K562 (cell line): ENCODE data around the gene MEF2D. TPM values are rescaled to one million over a fixed set of nuclear protein-coding genes. Genes with fewer than 3 reads are reported as not detected.

Experiments used
- ATAC-seq: fragments of 200-7000 bp; cut with Tn5 transposase; 3 replicates; pipeline ENCODE4 v1.9.1; 2020; ENCODE audit warnings: moderate library complexity
- BruUV-seq: library from RNA; stranded (reverse); fragments of 400-500 nt; replicated peaks from 2 replicates; lab custom pipeline; 2021; lab: Mats Ljungman, UMichigan
- CTCF ChIA-PET: fragments of 300-600 bp; formaldehyde crosslinking; extraction: SDS; loops from one replicate; lab custom pipeline; 2021; ENCODE audit warnings: low intra/inter-chr PET ratio; lab: Yijun Ruan, JAX
- POLR2A ChIA-PET: fragments of 300-600, 350-650 bp; sonication (Branson Sonifier 250); formaldehyde crosslinking; extraction: SDS; loops from one replicate; lab custom pipeline; 2021; ENCODE audit warnings: antibody characterized with exemption, inconsistent platforms; lab: Yijun Ruan, JAX
- DNase-seq, 4 experiments: peaks; one replicate each; pipeline versions ENCODE4 v3.0.0 to v3.0.0-alpha.2; 2011 to 2018; ENCODE audit warnings: low spot score in 3 of 4, mixed read lengths in 3 of 4; ENCODE audit errors: extremely low read depth in 1 of 4
- FAIRE-seq: peaks from 2 replicates; lab custom pipeline; 2011; peaks lifted over from hg19 to GRCh38; lab: Jason Lieb, UNC
- H2AFZ ChIP-seq: 2 replicates; pipeline ENCODE4 v1.6.0; 2011; ENCODE audit warnings: low read depth, low read length, control low read depth, inconsistent platforms
- H3K27ac ChIP-seq: fragments of 200-600 bp; 3 replicates; pipeline ENCODE4 v1.8.0; 2011; ENCODE audit warnings: low read depth, mild to moderate bottlenecking, control low read depth, inconsistent platforms, low read length, moderate library complexity, mixed read lengths; ENCODE audit errors: extremely low read depth
- H3K27me3 ChIP-seq, 2 experiments: fragments of 300-600 bp in 1 of 2; 2 replicates in 1 of 2; 3 replicates in 1 of 2; pipeline versions ENCODE4 v1.6.0 to v1.8.0; 2011; ENCODE audit warnings: inconsistent platforms in 2 of 2, low read length in 2 of 2, mild to moderate bottlenecking in 1 of 2, mixed read lengths in 1 of 2, moderate library complexity in 1 of 2; ENCODE audit not compliant: control insufficient read depth in 2 of 2, insufficient read depth in 2 of 2
- H3K36me3 ChIP-seq: fragments of 300-600 bp; 3 replicates; pipeline ENCODE4 v1.8.0; 2011; ENCODE audit warnings: mild to moderate bottlenecking, low read length, inconsistent platforms; ENCODE audit not compliant: control insufficient read depth, insufficient read depth
- H3K4me1 ChIP-seq, 2 experiments: fragments of 200-600 bp in 1 of 2; replicated peaks in 1 of 2; 2 replicates in 1 of 2; 3 replicates in 1 of 2; pipeline versions ENCODE4 v1.5.1 to v1.8.0; 2011; ENCODE audit warnings: inconsistent platforms in 2 of 2, low read length in 2 of 2, mild to moderate bottlenecking in 1 of 2, mixed read lengths in 1 of 2, moderate library complexity in 1 of 2; ENCODE audit not compliant: control insufficient read depth in 2 of 2, insufficient read depth in 2 of 2
- H3K4me2 ChIP-seq: 2 replicates; pipeline ENCODE4 v1.6.1; 2011; ENCODE audit warnings: low read length, control low read depth, inconsistent platforms, mixed read lengths; ENCODE audit not compliant: insufficient read depth
- H3K4me3 ChIP-seq: fragments of 200-600 bp; sonication (generic), shearing (Covaris generic); 2 replicates; pipeline ENCODE4 v1.5.1; 2016; ENCODE audit warnings: control low read depth, inconsistent platforms
- H3K79me2 ChIP-seq: fragments of 200-600 bp; 3 replicates; pipeline ENCODE4 v1.8.0; 2011; ENCODE audit warnings: low read length, inconsistent platforms; ENCODE audit not compliant: control insufficient read depth, insufficient read depth
- H3K9ac ChIP-seq, 2 experiments: 2 replicates each; pipeline versions ENCODE4 v1.6.0 to v1.6.1; 2011; ENCODE audit warnings: low read depth in 2 of 2, low read length in 2 of 2, control low read depth in 1 of 2, inconsistent platforms in 1 of 2, mild to moderate bottlenecking in 1 of 2, mixed read lengths in 1 of 2; ENCODE audit not compliant: insufficient read depth in 1 of 2
- H3K9me1 ChIP-seq: one replicate; pipeline ENCODE4 v1.6.0; 2011; ENCODE audit warnings: inconsistent platforms, mild to moderate bottlenecking, low read length, moderate library complexity; ENCODE audit not compliant: control insufficient read depth, insufficient read depth
- H3K9me3 ChIP-seq: replicated peaks from 2 replicates; pipeline ENCODE4 v1.5.1; 2011; ENCODE audit warnings: low read depth, low read length, inconsistent platforms; ENCODE audit not compliant: control insufficient read depth, insufficient read depth
- H4K20me1 ChIP-seq: replicated peaks from 2 replicates; pipeline ENCODE4 v1.6.1; 2011; ENCODE audit warnings: low read length, inconsistent platforms, mixed read lengths; ENCODE audit not compliant: control insufficient read depth, insufficient read depth
- RBM14 ChIP-seq: fragments of 200-400 bp; formaldehyde crosslinking; IDR thresholded peaks from 2 replicates; pipeline ENCODE4 v1.6.1; 2018; ENCODE audit warnings: low read depth, mild to moderate bottlenecking, low read length, moderate library complexity, borderline replicate concordance; ENCODE audit not compliant: insufficient read depth
- SNRNP70 ChIP-seq: fragments of 200-400 bp; formaldehyde crosslinking; optimal IDR thresholded peaks from 2 replicates; pipeline ENCODE3; 2017; ENCODE audit warnings: low read depth, low read length
- SRF ChIP-seq, 2 experiments: fragments of 250-450, 450-650 bp in 1 of 2; sonication (Bioruptor Pico) in 1 of 2; sonication (generic) in 1 of 2; formaldehyde crosslinking; IDR thresholded peaks; 2 replicates each; pipeline versions ENCODE4 v1.5.0 to v1.5.1; 2020 to 2022; ENCODE audit warnings: mild to moderate bottlenecking in 1 of 2, missing genetic modification reagents in 1 of 2
- ZFP36 ChIP-seq: fragments of 150-350 bp; IDR thresholded peaks from 2 replicates; pipeline ENCODE4 v1.6.1; 2018; ENCODE audit warnings: low read length, low read depth; ENCODE audit not compliant: partially characterized antibody
- WGBS: fragments of 100-300 bp; shearing (Covaris generic); methylation state at CpG from one replicate; pipeline ENCODE4 v1.1.6; 2016; ENCODE audit warnings: low coverage, mixed read lengths; ENCODE audit not compliant: insufficient coverage; ENCODE audit errors: missing lambda C conversion rate; 5-methylcytosine and 5-hydroxymethylcytosine counted together
- in situ Hi-C: fragments of 300-500 bp; cut with MboI; formaldehyde crosslinking; loops from 4 replicates; pipeline ENCODE4 v1.15.0; 2018; ENCODE audit warnings: inconsistent platforms, mixed read lengths
- intact Hi-C: fragments of 100-400 bp; cut with micrococcal nuclease; formaldehyde crosslinking; loops from 2 replicates; pipeline ENCODE4 v1.14.2; 2022
- polyA plus RNA-seq, 8 experiments: library from polyadenylated mRNA; depleted of rRNA in 4 of 8; stranded (reverse) in 5 of 8; unstranded in 3 of 8; fragments of >200 nt; fragmentation: Nextera tagmentation in 2 of 8; fragmentation: Illumina TruSeq in 1 of 8; extraction: Ambion mirVana in 2 of 8; extraction: Trizol in 1 of 8; gene quantifications; 2 replicates each; pipeline versions ENCODE4 v1.2.1 to v1.2.3, GENCODE V29; 2011 to 2014; ENCODE audit warnings: inconsistent platforms in 1 of 8, missing spikeins in 1 of 8
- total RNA-seq, 7 experiments: library from RNA; depleted of rRNA in 6 of 7; stranded (reverse); fragments of >200 nt in 6 of 7; fragmentation: Illumina TruSeq in 2 of 7; extraction: Trizol in 2 of 7; gene quantifications; 2 replicates each; pipeline versions ENCODE4 v1.2.1 to v1.2.3, GENCODE V29; 2011 to 2021; ENCODE audit warnings: low replicate concordance in 1 of 7
- TF ChIP-seq, protein P1 (sequence below): sonication (generic); formaldehyde crosslinking; IDR thresholded peaks from 2 replicates; pipeline ENCODE4 v1.8.0; 2022; ENCODE audit warnings: mild to moderate bottlenecking, missing genetic modification reagents, borderline replicate concordance

Gene MEF2D
- total and polyA plus RNA-seq, 9 of the 15 experiments (the other 6 are each of a cell fraction or from before 2014, with no cell fraction given) = 0.10 to 19.5 (median 2.6) TPM

DNA sequence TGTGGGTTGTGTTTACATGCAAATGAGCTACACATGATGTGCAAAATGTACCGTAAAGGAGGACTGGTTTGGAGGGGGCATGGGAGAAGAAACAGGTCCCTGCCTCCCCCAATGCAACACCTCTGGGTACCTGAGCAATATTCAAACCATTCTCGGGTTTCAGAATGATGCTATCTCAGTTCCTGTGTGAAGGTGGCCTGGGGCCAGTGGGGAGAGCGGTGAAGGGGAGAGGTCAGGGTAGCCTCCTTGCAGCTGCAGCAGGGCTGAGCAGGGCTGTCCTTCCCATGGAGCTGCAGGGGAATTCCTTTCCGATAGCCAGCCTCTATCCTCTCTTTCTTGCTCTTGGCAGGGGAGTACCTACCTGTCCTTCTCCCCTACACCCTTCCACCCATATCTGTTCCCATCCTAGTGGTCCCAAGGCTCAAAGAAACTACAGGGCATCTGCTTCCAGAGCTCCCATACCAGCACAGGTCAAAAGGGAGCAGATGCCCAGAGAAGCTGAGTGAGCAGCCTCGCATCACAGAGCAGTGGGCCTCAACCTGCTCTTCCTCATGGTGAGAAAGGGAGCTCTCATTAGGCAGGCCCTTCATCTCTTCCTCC is 11.9 kb downstream of the MEF2D start:
- ATAC-seq = no peak
- CTCF ChIA-PET = no interaction called here
- no peaks in the 10 kb centered on the region for H3K27me3 ChIP-seq
- in situ Hi-C loops = no loop called here
- 68% methylated on average over 5 of the region's 5 CpGs for WGBS
- peaks cover 44% of the 10 kb centered on the region for H4K20me1 ChIP-seq
- POLR2A ChIA-PET = interaction anchor here (0.5 to 7.3 kb wide), 2 partner anchors 12 to 93 kb away, joined by 3 to 62 read pairs; partner anchors contain the start of gene MEF2D
- peaks cover 17% of the 10 kb centered on the region for H3K9me1 ChIP-seq
- intact Hi-C loops = loop anchor here (1.0 to 10.0 kb wide), 2 partner anchors 12 to 56 kb away; partner anchors contain the start of gene MEF2D
- H3K9ac ChIP-seq = peak overlapping the region in 1 of 2 experiments; percentile 86; a peak in 2 of 4 replicates
- peaks cover 52 to 55% of the 10 kb centered on the region in 2 experiments for H3K4me1 ChIP-seq
- H3K79me2 ChIP-seq = peaks cover 71% of the 10 kb centered on the region
- TF ChIP-seq RBM14 (no peak), SNRNP70 (no peak), SRF (CRISPR knock-in tag; IDR thresholded peaks at IDR 0.05) (no peak), ZFP36 (peak; percentile 4)
- TF ChIP-seq, protein P1, sequence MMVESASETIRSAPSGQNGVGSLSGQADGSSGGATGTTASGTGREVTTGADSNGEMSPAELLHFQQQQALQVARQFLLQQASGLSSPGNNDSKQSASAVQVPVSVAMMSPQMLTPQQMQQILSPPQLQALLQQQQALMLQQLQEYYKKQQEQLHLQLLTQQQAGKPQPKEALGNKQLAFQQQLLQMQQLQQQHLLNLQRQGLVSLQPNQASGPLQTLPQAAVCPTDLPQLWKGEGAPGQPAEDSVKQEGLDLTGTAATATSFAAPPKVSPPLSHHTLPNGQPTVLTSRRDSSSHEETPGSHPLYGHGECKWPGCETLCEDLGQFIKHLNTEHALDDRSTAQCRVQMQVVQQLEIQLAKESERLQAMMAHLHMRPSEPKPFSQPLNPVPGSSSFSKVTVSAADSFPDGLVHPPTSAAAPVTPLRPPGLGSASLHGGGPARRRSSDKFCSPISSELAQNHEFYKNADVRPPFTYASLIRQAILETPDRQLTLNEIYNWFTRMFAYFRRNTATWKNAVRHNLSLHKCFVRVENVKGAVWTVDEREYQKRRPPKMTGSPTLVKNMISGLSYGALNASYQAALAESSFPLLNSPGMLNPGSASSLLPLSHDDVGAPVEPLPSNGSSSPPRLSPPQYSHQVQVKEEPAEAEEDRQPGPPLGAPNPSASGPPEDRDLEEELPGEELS (CRISPR knock-in tag) = no peak
- TF ChIP-seq, all 486 proteins: peak for 1
- H2AFZ ChIP-seq = no peak overlapping the region
- no peak overlapping the region; the same call in 1 of the 2 replicates for H3K4me2 ChIP-seq
- no peak overlapping the region for H3K4me3 ChIP-seq
- DNase-seq = no peak
- no TSS peak for BruUV-seq
- H3K36me3 ChIP-seq = no peaks in the 10 kb centered on the region; the same call in 2 of the 3 replicates
- H3K9me3 ChIP-seq = no peaks in the 10 kb centered on the region
- no peak overlapping the region for H3K27ac ChIP-seq
- no peak for FAIRE-seq
